Measurements from ENCODE around the gene SNX17. TPM values are rescaled to one million over a fixed set of nuclear protein-coding genes. Genes with fewer than 3 reads are reported as not detected.

The SNX17 gene, protein sequence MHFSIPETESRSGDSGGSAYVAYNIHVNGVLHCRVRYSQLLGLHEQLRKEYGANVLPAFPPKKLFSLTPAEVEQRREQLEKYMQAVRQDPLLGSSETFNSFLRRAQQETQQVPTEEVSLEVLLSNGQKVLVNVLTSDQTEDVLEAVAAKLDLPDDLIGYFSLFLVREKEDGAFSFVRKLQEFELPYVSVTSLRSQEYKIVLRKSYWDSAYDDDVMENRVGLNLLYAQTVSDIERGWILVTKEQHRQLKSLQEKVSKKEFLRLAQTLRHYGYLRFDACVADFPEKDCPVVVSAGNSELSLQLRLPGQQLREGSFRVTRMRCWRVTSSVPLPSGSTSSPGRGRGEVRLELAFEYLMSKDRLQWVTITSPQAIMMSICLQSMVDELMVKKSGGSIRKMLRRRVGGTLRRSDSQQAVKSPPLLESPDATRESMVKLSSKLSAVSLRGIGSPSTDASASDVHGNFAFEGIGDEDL
- total RNA-seq = 58.9 TPM
- long read RNA-seq, transcript SNX17-201 (15 exons, 2,044 nt) = major isoform, 225 of 249 reads
- long read RNA-seq, partial matches to known transcripts = 13 of 249 reads
- long read RNA-seq, other reads (novel, unspliced or antisense) = 10 of 249 reads

DNA sequence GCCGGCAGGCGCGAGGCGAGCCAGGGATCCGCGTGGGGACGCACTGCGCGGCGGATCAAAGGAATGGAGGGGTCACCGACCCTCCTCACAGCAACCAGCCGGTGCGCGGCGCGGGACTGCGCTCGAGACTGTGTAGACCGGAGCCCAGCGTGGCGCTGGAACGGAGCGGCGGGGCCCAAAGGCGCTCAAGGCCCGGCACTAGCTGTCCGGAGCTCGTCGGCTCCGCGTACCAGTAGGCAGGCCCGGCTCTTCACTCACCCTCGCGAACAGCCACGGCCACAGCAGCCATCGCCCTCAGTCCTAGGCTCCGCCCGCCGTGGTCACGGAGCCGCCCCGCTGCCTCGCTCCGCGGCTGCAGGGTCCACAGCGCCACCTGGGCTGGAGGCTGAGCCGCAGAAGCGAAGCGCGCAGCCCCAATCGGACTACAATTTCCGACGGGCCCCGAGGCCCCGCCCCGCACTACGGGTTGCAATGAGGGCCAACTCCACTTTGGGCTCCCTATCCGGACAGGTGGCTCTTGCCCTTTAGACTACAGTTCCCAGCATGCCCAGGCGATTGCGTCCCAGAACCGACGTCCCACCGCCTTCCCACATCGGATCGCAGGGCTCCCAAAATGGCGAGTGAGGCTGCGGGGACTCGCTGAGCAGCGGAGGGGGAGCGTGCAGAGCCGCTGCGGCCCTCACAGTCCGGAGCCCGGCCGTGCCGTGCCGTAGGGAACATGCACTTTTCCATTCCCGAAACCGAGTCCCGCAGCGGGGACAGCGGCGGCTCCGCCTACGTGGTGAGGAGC lies at the start of gene SNX17, which contains the start of gene EIF2B4:
TSS of gene SNX17 (plus strand) at position 591 of the 790 bp plus-strand sequence. CDS start at position 719, 128 bp downstream.
TSS of gene EIF2B4 (minus strand) at position 313 of the 790 bp plus-strand sequence. CDS start at position 289, 24 bp downstream.
- intact Hi-C loops (cut with micrococcal nuclease) = no loop called here
- H3K27ac ChIP-seq (replicated peaks) = peak within 1 kb of the TSS; percentile 97
- peak within 1 kb of the TSS; percentile 89 for H3K4me3 ChIP-seq
- TF ChIP-seq, protein P1, sequence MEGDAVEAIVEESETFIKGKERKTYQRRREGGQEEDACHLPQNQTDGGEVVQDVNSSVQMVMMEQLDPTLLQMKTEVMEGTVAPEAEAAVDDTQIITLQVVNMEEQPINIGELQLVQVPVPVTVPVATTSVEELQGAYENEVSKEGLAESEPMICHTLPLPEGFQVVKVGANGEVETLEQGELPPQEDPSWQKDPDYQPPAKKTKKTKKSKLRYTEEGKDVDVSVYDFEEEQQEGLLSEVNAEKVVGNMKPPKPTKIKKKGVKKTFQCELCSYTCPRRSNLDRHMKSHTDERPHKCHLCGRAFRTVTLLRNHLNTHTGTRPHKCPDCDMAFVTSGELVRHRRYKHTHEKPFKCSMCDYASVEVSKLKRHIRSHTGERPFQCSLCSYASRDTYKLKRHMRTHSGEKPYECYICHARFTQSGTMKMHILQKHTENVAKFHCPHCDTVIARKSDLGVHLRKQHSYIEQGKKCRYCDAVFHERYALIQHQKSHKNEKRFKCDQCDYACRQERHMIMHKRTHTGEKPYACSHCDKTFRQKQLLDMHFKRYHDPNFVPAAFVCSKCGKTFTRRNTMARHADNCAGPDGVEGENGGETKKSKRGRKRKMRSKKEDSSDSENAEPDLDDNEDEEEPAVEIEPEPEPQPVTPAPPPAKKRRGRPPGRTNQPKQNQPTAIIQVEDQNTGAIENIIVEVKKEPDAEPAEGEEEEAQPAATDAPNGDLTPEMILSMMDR (IDR thresholded peaks at IDR 0.05; ENCODE audit: borderline replicate concordance) = peak; percentile 75
- H3K27me3 ChIP-seq (ENCODE audit: low read depth) = no peaks in the 10 kb centered on the region
- peaks cover 47% of the 10 kb centered on the region for H3K4me1 ChIP-seq
- peak; percentile 99 for DNase-seq
- H3K9me3 ChIP-seq (replicated peaks) = no peaks in the 10 kb centered on the region
- H3K36me3 ChIP-seq = peaks cover 64% of the 10 kb centered on the region

DNA sequence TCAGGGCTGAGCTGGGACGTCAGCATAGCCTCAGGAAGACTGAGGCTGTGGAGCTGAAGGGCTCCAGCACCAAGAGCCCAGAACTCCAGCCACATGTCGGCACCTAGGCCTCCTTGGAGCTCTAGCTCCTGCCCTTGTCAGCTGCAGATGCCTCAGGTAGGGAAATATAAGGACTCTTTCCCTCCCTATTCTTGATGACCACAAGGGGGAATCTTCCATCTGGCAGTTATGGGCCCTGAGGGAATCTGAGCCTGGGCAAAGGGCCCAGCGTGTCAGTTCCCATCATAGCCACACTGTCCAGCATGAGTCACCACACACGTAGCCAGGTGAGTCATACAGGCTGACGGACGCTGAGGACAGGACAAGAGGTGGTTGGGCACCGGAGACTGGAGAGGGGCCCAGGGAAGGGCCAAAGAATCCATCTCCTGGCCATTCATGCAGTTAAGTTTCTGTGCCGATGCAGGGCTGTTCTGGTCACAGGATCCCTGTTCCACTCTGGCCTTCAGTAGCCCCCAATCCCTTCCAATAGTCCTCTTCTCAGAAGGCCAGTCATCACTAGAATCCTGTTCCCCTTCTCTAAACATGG lies 49.4 kb upstream of the SNX17 start:
- Histone ChIP-seq H3K36me3 (peaks cover 7% of the 10 kb centered on the region), H3K4me3 (peak overlapping the region; percentile 2), H3K27me3 (ENCODE audit: low read depth) (no peaks in the 10 kb centered on the region), H3K4me1 (peaks cover 50% of the 10 kb centered on the region), H3K27ac (replicated peaks) (peak overlapping the region; percentile 96), H3K9me3 (replicated peaks) (no peaks in the 10 kb centered on the region)
- intact Hi-C loops (cut with micrococcal nuclease) = no loop called here
- TF ChIP-seq, protein P1 (IDR thresholded peaks at IDR 0.05; ENCODE audit: borderline replicate concordance) = peak; percentile 53
- peak; percentile 71 for DNase-seq

DNA sequence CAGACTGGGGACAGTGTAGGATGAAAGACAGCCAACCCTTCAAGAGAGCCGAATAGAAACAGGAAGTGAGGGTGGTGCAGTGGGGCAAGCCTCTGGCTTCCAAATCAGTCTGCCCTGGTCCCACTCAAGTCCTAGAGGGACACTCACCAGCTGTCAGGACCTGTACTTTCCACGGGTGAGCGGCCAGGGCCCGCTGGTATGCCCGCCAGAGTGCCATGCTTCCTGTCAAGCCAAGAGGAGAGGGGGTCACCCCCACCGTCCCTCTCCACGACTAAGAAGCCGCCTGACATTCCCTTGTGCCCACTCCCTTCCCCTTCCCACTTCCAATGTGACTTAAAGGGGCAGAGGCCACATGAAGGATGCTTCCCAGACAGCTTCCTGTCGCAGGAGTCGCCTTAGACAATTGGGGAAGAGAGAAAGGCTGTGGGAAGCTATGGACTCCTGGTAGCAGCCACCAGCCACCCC lies 48.1 kb upstream of the SNX17 start:
- Histone ChIP-seq H3K4me3 (peak overlapping the region; percentile 87), H3K27me3 (ENCODE audit: low read depth) (no peaks in the 10 kb centered on the region), H3K4me1 (peaks cover 43% of the 10 kb centered on the region), H3K36me3 (peaks cover 20% of the 10 kb centered on the region), H3K9me3 (replicated peaks) (no peaks in the 10 kb centered on the region), H3K27ac (replicated peaks) (peak overlapping the region; percentile 96)
- no peak for DNase-seq
- intact Hi-C loops (cut with micrococcal nuclease) = no loop called here
- TF ChIP-seq, protein P1 (IDR thresholded peaks at IDR 0.05; ENCODE audit: borderline replicate concordance) = no peak

DNA sequence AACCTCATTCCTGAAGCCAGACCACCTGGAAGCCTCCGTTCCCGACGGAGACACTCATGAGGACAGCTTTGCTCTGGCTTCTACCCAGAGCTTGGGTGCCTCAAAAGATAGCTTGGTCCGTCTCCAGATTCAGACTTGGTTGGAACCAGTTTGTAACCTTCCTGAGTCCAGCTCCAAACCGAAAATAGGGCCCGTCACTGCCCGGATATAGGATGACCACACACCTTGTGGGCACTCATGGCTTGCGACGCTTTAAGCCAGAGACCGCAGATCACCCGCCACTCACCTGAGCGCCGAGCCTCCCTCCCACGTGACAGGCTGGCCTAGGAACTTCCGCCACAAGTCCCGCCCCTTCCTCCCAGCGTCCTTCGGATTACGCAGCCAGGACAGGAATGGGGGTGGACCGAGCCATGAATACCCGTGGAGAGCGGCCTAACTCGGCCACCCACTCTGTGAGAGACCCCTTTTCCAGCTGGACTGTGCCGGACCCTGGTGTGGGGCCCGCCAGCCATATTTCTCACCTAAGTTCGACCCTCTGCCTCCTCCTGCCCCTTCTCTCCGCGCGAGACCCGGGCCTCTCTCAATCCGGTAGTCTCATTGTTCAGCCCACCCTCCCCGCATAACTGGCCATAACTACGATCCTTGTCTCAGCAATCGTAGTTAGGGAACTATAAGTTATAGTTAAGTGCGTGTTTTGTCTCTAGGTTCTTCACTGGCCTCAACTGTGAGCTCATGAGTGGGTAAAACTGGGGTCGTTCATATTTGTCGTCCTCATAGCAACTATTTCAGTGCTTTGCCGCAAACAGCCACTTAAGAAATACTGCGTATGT lies 47.4 kb upstream of the SNX17 start, which contains the start of gene MPV17:
TSS of gene MPV17 (minus strand) at position 332 of the 830 bp plus-strand sequence. CDS start 580 bp downstream, outside the sequence.
- peak; percentile 91 for DNase-seq
- peaks cover 26% of the 10 kb centered on the region for H3K36me3 ChIP-seq
- peak within 1 kb of the TSS; percentile 96 for H3K27ac ChIP-seq (replicated peaks)
- H3K4me3 ChIP-seq = peak within 1 kb of the TSS; percentile 87
- H3K9me3 ChIP-seq (replicated peaks) = no peaks in the 10 kb centered on the region
- H3K27me3 ChIP-seq (ENCODE audit: low read depth) = no peaks in the 10 kb centered on the region
- TF ChIP-seq, protein P1 (IDR thresholded peaks at IDR 0.05; ENCODE audit: borderline replicate concordance) = no peak
- intact Hi-C loops (cut with micrococcal nuclease) = no loop called here
- peaks cover 43% of the 10 kb centered on the region for H3K4me1 ChIP-seq
